ENCODE results near the gene EZH2.

Gene EZH2

DNA sequence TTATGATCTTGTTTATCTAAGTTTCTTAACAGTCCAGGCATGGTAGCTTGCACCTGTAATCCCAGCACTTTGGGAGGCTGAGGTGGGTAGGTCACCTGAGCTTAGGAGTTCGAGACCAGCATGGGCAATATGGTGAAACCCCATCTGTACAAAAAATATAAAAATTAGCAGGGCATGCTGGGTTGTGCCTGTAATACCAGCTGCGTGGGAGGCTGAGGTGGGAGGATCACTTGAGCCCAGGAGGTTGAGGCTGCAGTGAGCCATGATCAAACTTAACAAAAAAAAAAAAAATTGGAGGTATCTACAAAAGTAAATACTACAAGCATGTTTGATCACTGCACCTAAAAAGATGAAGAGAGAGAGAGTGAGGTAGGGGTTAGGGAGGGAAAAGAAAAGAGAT is 9.0 kb upstream of the EZH2 start:
- no peak for DNase-seq (ENCODE audit: extremely low spot score)
- TF ChIP-seq, protein P1, sequence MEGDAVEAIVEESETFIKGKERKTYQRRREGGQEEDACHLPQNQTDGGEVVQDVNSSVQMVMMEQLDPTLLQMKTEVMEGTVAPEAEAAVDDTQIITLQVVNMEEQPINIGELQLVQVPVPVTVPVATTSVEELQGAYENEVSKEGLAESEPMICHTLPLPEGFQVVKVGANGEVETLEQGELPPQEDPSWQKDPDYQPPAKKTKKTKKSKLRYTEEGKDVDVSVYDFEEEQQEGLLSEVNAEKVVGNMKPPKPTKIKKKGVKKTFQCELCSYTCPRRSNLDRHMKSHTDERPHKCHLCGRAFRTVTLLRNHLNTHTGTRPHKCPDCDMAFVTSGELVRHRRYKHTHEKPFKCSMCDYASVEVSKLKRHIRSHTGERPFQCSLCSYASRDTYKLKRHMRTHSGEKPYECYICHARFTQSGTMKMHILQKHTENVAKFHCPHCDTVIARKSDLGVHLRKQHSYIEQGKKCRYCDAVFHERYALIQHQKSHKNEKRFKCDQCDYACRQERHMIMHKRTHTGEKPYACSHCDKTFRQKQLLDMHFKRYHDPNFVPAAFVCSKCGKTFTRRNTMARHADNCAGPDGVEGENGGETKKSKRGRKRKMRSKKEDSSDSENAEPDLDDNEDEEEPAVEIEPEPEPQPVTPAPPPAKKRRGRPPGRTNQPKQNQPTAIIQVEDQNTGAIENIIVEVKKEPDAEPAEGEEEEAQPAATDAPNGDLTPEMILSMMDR (IDR thresholded peaks at IDR 0.05; ENCODE audit: control extremely low read depth, extremely low read depth, low read depth, missing control alignments) = no peak
- POLR2A ChIA-PET = no interaction called here
- CTCF ChIA-PET = interaction anchor here (1.8 kb wide), 1 partner anchor 11 kb away, joined by 5 read pairs; no protein-coding TSS in a partner anchor

DNA sequence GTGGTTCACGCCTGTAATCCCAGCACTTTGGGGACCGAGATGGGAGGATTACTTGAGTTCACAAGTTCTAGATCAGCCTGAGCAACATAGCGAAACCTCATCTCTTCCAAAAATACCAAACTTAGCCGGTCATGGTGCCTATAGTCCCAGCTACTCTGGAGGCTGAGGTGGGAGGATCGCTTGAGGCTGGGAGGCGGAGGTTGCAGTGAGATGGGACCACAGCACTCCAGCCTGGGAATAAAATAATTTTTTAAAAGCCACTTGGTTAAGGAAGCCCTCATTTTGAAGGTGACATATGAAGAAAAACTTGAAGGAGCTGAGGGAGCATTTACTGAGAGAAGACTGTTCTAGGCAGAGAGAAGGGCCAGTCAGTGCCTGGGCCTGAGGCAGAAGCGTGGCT is 4.2 kb upstream of the EZH2 start:
- DNase-seq (ENCODE audit: extremely low spot score) = no peak
- ChIA-PET POLR2A (interaction anchor here (0.6 kb wide), 1 partner anchor 17 kb away, joined by 8 read pairs; no protein-coding TSS in a partner anchor), CTCF (interaction anchor here (1.1 to 1.4 kb wide), 2 partner anchors 32 to 75 kb away, joined by 3 read pairs; no protein-coding TSS in a partner anchor)
- TF ChIP-seq, protein P1 (IDR thresholded peaks at IDR 0.05; ENCODE audit: control extremely low read depth, extremely low read depth, low read depth, missing control alignments) = no peak

DNA sequence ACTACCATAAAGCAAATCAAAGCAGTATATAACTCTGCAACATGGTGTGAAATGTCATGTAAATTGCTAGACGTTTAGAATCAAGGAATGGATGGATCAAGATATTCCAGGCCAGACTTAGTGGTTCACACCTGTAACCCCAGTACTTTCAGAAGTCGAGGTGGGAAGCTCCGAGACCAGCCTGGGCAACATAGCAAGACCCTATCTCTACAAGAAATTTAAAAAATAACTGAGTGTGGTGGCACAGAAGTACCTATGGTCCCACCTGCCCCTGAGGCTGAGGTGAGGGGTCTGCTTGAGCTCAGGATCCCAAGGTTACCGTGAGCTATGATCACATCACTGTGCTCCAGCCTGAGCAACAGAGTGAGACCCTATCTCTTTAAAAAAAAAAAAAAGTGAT is 2.8 kb upstream of the EZH2 start:
- ChIA-PET CTCF (interaction anchor here (2.0 kb wide), 1 partner anchor 31 kb away, joined by 6 read pairs; no protein-coding TSS in a partner anchor), POLR2A (no interaction called here)
- TF ChIP-seq, protein P1 (IDR thresholded peaks at IDR 0.05; ENCODE audit: control extremely low read depth, extremely low read depth, low read depth, missing control alignments) = no peak

DNA sequence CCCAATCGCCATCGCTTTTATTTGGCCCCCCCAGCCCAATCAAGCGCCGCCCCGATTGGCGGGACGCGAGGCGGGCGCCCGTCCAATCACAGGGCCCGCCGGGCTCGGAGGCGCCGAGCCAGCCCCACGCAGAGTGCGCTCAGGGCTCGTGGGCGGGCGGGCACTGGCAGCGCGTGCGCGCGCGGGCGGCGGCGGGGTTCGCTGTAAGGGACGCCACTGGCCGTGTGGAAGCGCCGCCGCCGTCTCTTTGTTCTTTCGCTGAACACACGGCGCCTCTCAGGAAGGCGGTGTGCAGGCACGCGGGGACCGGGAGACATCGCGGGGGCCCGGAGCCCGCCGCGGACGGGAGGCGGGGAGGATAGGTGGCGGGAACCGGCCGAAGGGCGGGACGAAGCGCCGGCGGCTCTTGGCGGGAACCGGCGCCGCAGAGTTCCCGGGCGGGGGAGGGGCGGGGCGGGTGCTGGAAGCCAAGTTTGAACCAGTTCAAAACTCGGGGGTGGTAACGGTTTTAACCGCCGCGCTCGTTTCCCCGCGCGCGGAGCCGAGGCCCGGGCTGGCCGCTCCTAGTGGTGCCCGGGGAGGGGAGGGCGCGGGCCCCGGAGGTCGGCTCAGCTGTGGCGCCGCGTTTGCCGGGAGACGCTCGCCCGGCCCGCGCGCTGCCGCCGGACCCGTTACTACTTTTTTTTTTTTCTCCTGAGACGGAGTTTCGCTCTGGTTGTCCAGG is 370 bp upstream of the EZH2 start:
- ChIA-PET POLR2A (interaction anchor here (0.7 kb wide), 1 partner anchor 10 kb away, joined by 4 read pairs; no protein-coding TSS in a partner anchor), CTCF (interaction anchor here (0.9 to 2.0 kb wide), 2 partner anchors 28 to 82 kb away, joined by 3 to 6 read pairs; no protein-coding TSS in a partner anchor)
- TF ChIP-seq, protein P1 (IDR thresholded peaks at IDR 0.05; ENCODE audit: control extremely low read depth, extremely low read depth, low read depth, missing control alignments) = no peak
- peak; percentile 99 for DNase-seq (ENCODE audit: extremely low spot score)

More for the DNA sequence above, 2.8 kb upstream of the EZH2 start:
- DNase-seq (ENCODE audit: extremely low spot score) = no peak

DNA sequence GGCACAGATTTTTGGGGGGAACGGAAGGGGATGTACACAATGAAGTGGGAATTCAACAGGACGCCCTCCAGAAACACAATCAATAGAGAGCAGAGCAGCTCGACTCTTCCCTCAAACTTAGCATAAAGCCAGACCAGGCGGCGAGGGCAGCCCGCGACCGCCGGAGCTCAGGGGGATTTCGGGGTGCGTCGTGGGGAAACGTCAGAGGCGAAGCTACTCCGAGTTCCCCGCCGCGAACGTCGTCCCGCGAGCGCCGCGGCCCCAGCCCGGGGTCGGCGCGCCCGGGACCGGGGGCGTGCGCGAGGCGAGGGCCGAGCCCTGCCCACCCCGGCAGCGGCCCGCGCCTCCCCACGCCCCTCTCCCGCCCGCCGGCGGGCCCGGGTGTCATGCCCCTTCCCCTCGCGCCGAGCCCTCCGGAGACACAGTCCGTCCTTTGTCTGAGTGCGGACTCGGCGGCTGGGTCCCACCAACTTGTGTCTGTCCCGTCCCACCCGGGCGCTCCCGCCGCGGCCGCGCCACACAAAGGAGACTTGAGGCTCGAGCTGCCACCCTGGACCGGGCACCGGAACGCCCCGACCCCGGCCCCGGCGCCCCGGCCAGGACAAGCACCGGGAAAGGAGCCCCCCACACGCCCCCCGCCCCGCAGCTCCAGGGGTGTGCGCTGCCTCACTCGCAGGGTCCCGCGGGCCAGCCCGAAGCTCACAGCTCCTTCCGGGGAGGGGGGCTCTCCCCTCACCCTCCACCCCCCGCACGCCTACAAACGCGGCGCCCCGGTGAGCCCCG is 634 bp downstream of the EZH2 start:
- ChIA-PET POLR2A (no interaction called here), CTCF (interaction anchor here (1.2 to 1.3 kb wide), 2 partner anchors 10 to 27 kb away, joined by 5 to 6 read pairs; no protein-coding TSS in a partner anchor)
- TF ChIP-seq, protein P1 (IDR thresholded peaks at IDR 0.05; ENCODE audit: control extremely low read depth, extremely low read depth, low read depth, missing control alignments) = no peak
- DNase-seq (ENCODE audit: extremely low spot score) = peak; percentile 60

DNA sequence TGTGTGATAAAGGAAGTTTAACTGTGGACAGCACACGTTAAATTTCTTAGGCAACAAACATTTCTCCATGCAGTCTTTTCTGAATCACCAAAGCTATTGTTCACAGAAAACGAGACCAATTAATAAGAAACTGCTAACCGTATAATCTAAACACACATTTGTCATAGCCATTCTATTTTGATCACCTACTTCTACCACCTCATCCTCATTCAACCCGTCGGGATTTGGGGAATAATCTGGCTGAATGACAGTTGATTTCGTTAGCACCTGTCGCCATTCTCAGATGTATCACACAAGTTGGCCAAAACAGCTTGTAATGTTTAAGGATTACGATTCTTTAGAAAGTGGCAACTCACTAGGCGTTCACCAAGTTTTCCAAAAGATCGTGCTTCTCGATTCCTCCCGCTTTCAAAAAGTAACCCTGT is 1.2 kb downstream of the EZH2 start:
- CTCF ChIA-PET = interaction anchor here (1.2 to 1.3 kb wide), 2 partner anchors 9 to 27 kb away, joined by 5 to 6 read pairs; no protein-coding TSS in a partner anchor
- POLR2A ChIA-PET = no interaction called here
- DNase-seq (ENCODE audit: extremely low spot score) = no peak
- TF ChIP-seq, protein P1 (IDR thresholded peaks at IDR 0.05; ENCODE audit: control extremely low read depth, extremely low read depth, low read depth, missing control alignments) = no peak

Data from GM10248 (cell line).